ENCODE data around the gene ZNF649.
A peak's percentile ranks its signal among the peaks of the same experiment; 100 is the strongest.

DNA sequence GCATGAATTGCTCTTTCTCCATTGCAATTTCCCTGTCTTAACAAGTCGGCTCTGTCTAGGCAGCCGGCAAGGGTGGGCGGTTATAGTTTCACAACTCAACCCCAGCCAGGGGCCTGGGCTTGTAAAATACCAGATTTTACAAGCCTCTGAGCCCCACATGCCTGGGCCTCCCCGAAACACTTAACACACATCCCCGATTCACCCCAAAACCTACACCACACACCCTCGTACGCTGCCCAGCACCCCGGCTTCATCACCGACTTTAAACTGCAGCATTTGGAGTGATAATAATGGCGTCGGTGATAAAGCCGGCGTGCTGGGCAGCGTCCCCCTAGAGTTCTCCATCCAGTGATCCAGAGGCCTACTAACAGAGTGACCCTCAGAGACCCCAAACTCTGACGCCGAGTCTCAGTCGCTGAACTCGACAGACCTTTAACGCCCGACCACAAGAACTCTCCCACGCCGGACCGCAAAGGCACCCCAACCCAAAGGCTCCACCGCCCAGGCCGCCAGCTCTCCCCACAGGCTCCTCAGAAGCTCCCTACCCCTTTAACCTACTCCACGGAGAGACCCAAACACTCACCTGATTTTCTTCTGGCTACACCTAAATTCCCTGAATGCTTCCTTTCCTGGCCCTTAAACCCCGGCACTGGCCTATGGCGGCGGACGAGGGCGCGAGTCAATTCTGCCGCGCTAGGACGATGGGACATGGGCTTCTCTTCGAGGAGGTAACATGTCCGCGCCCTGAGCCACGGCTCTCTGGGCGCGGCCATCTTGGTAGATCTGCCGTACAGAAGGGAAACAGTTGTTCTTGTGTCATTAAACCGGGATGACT, at the start of gene ZNF649:
- TF ChIP-seq POLR2A (IDR thresholded peaks at IDR 0.05) (peak in 1 of 2 donors; percentile 24), EP300 (IDR thresholded peaks at IDR 0.05) (no peak), POLR2AphosphoS5 (IDR thresholded peaks at IDR 0.05) (peak in 3 of 4 donors; percentile 54 to 74 (median 63))
- TF ChIP-seq, protein P1, sequence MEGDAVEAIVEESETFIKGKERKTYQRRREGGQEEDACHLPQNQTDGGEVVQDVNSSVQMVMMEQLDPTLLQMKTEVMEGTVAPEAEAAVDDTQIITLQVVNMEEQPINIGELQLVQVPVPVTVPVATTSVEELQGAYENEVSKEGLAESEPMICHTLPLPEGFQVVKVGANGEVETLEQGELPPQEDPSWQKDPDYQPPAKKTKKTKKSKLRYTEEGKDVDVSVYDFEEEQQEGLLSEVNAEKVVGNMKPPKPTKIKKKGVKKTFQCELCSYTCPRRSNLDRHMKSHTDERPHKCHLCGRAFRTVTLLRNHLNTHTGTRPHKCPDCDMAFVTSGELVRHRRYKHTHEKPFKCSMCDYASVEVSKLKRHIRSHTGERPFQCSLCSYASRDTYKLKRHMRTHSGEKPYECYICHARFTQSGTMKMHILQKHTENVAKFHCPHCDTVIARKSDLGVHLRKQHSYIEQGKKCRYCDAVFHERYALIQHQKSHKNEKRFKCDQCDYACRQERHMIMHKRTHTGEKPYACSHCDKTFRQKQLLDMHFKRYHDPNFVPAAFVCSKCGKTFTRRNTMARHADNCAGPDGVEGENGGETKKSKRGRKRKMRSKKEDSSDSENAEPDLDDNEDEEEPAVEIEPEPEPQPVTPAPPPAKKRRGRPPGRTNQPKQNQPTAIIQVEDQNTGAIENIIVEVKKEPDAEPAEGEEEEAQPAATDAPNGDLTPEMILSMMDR (IDR thresholded peaks at IDR 0.05), result no peak
